Prostate gland (tissue), 2 donors: ENCODE data around the gene ATP5PO. TPM values are rescaled to one million over a fixed set of nuclear protein-coding genes. Genes with fewer than 3 reads are reported as not detected.
"Not testable (repeated sequence)": the region's sequence is repeated elsewhere in the genome, so short reads cannot be mapped to it uniquely, and the experiment has no call there.

Source experiments
- DNase-seq: peaks from one replicate; pipeline ENCODE4 v3.0.0-alpha.2; 2019; ENCODE audit warnings: low spot score
- H3K27ac ChIP-seq, 2 donors: fragments of 200-600 bp; sonication (generic); 2 replicates each; pipeline ENCODE4 v1.5.1; 2017 to 2019
- H3K27me3 ChIP-seq: fragments of 200-600 bp; sonication (generic); replicated peaks from 2 replicates; pipeline ENCODE4 v1.5.1; 2019; ENCODE audit not compliant: insufficient read depth
- H3K36me3 ChIP-seq, 2 donors: fragments of 200-600 bp; sonication (generic); 1 replicate in 1 of 2; 2 replicates in 1 of 2; pipeline versions ENCODE4 v1.5.1 to v1.8.1; 2017 to 2019
- H3K4me1 ChIP-seq: fragments of 200-600 bp; sonication (generic); replicated peaks from 2 replicates; pipeline ENCODE4 v1.5.1; 2019
- H3K4me3 ChIP-seq, 2 donors: fragments of 200-600 bp; sonication (generic); 2 replicates each; pipeline ENCODE4 v1.5.1; 2017 to 2019
- H3K9me3 ChIP-seq: fragments of 200-600 bp; sonication (generic); 2 replicates; pipeline ENCODE4 v1.5.1; 2017
- POLR2A ChIP-seq: fragments of 450-650 bp; IDR thresholded peaks from one replicate; pipeline ENCODE4 v1.6.1; 2016; ENCODE audit warnings: antibody characterized with exemption, mild to moderate bottlenecking
- POLR2AphosphoS5 ChIP-seq: sonication (generic); formaldehyde crosslinking; IDR thresholded peaks from one replicate; pipeline ENCODE4 v1.6.1; 2017; ENCODE audit warnings: antibody characterized with exemption
- WGBS: methylation state at CpG from one replicate; pipeline ENCODE4 v1.1.5; 2018; 5-methylcytosine and 5-hydroxymethylcytosine counted together
- intact Hi-C: fragments of 100-400 bp; cut with DNase I; formaldehyde crosslinking; loops from one replicate; pipeline ENCODE4 v1.14.2; 2022
- total RNA-seq, 2 donors: library from RNA; depleted of rRNA; stranded (reverse); fragments of >200 nt; gene quantifications; one replicate each; pipeline ENCODE4 v1.1.0, GENCODE V29; 2016
- TF ChIP-seq, protein P1 (sequence below), 4 experiments: fragments of 200-600 bp in 2 of 4; fragments of 450-650 bp in 2 of 4; sonication (generic) in 2 of 4; IDR thresholded peaks; 1 replicate in 3 of 4; 2 replicates in 1 of 4; pipeline ENCODE4 v1.5.1; 2016 to 2019; ENCODE audit warnings: antibody characterized with exemption in 4 of 4, mild to moderate bottlenecking in 2 of 4, moderate library complexity in 2 of 4

The ATP5PO gene
- total RNA-seq, 2 donors from 2014 or later = 143 to 153 TPM

DNA sequence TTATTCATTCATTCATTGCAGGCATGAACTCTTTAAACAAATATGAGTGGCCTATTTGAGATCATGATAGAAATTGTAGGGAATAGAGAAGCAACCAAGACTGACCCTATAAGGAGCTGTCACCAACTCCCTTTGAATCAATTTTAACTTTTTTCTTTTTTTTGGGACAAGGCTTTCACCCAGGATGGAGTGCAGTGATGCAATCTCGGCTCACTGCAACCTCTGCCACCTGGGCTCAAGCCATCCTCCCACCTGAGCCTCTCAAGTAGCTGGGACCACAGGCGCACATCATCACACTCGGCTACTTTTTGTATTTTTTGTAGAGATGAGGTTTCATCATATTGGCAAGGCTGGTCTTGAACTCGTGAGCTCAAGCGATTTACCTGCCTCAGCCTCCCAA lies 17.1 kb upstream of the ATP5PO start:
- no peak for DNase-seq
- TF ChIP-seq, protein P1, sequence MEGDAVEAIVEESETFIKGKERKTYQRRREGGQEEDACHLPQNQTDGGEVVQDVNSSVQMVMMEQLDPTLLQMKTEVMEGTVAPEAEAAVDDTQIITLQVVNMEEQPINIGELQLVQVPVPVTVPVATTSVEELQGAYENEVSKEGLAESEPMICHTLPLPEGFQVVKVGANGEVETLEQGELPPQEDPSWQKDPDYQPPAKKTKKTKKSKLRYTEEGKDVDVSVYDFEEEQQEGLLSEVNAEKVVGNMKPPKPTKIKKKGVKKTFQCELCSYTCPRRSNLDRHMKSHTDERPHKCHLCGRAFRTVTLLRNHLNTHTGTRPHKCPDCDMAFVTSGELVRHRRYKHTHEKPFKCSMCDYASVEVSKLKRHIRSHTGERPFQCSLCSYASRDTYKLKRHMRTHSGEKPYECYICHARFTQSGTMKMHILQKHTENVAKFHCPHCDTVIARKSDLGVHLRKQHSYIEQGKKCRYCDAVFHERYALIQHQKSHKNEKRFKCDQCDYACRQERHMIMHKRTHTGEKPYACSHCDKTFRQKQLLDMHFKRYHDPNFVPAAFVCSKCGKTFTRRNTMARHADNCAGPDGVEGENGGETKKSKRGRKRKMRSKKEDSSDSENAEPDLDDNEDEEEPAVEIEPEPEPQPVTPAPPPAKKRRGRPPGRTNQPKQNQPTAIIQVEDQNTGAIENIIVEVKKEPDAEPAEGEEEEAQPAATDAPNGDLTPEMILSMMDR (IDR thresholded peaks at IDR 0.05) = no peak
- TF ChIP-seq POLR2AphosphoS5 = no peak
- TF ChIP-seq POLR2A = no peak
- no peak overlapping the region for H3K27ac ChIP-seq
- no peak overlapping the region for H3K4me3 ChIP-seq
- H3K36me3 ChIP-seq = no peaks in the 10 kb centered on the region
- no peaks in the 10 kb centered on the region for H3K9me3 ChIP-seq
- intact Hi-C loops = no loop called here
- 92% methylated on average over 5 of the region's 5 CpGs for WGBS
- no peaks in the 10 kb centered on the region for H3K27me3 ChIP-seq
- H3K4me1 ChIP-seq = no peaks in the 10 kb centered on the region

DNA sequence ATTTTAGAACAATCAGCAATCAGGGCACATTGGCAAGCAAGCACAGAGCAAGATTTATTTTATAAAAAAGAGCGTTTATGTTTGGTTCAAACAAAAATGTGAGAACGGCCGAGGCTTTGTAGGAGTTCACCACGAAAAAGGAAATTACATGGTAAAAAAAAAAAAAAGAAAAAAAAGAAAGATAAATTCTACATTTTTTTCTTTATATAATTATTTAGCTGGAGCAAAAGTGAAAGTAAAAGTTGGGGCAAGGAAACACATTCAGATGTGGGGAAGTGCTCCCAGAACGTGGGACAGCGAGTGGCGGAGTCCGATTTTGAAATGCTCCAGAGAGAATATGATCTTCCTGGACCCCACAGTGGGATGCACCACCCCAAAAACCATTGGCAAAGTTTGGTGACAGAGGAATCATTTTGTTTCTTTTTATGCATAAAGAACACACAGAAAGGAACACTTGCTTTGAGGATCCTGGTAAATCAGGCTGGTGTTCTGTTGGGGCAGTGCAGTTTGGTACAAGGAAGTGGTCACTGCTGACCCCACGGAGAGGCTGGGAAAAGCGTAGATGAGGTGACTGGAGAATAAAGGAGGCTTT lies 16.3 kb upstream of the ATP5PO start:
- no peak for DNase-seq
- WGBS = 43% methylated on average over 10 of the region's 10 CpGs
- intact Hi-C loops = no loop called here

DNA sequence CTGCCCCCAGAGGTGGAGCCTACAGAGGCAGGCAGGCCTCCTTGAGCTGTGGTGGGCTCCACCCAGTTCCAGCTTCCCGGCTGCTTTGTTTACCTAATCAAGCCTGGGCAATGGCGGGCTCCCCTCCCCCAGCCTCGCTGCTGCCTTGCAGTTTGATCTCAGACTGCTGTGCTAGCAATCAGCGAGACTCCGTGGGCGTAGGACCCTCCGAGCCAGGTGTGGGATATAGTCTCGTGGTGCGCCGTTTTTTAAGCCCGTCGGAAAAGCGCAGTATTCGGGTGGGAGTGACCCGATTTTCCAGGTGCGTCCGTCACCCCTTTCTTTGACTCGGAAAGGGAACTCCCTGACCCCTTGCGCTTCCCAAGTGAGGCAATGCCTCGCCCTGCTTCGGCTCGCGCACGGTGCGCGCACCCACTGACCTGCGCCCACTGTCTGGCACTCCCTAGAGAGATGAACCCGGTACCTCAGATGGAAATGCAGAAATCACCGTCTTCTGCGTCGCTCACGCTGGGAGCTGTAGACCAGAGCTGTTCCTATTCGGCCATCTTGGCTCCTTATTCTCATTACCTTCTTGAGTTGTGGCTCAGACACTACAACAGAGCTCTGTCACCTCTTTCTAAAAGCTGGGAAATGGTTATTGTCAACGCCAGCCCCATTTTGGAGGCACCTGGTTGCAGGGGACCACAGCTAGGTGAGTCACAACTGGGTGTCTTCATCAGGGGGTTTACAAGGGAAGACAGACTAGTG lies 15.6 kb upstream of the ATP5PO start:
- peak overlapping the region; percentile 17 to 31 for H3K4me3 ChIP-seq
- H3K9me3 ChIP-seq, H3K27me3 ChIP-seq, H3K4me1 ChIP-seq, H3K36me3 ChIP-seq, intact Hi-C loops, DNase-seq: not testable (repeated sequence)
- H3K27ac ChIP-seq = peak overlapping the region; percentile 53 to 72
- WGBS = 72% methylated on average over 14 of the region's 34 CpGs

More for the DNA sequence above, 16.3 kb upstream of the ATP5PO start:
- TF ChIP-seq, protein P1 (IDR thresholded peaks at IDR 0.05) = no peak
- no peak for TF ChIP-seq POLR2A
- TF ChIP-seq POLR2AphosphoS5 = no peak
- H3K36me3 ChIP-seq = no peaks in the 10 kb centered on the region
- no peaks in the 10 kb centered on the region for H3K9me3 ChIP-seq
- no peaks in the 10 kb centered on the region for H3K27me3 ChIP-seq
- H3K27ac ChIP-seq = peak overlapping the region; percentile 53 to 72
- no peaks in the 10 kb centered on the region for H3K4me1 ChIP-seq
- peak overlapping the region; percentile 17 to 31 for H3K4me3 ChIP-seq

DNA sequence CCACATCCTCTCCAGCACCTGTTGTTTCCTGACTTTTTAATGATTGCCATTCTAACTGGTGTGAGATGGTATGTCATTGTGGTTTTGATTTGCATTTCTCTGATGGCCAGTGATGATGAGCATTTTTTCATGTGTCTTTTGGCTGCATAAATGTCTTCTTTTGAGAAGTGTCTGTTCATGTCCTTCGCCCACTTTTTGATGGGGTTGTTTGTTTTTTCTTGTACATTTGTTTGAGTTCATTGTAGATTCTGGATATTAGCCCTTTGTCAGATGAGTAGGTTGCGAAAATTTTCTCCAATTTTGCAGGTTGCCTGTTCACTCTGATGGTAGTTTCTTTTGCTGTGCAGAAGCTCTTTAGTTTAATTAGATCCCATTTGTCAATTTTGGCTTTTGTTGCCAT lies 10.6 kb upstream of the ATP5PO start:
- 91% methylated on average over 2 of the region's 2 CpGs for WGBS
- intact Hi-C loops, DNase-seq: not testable (repeated sequence)

DNA sequence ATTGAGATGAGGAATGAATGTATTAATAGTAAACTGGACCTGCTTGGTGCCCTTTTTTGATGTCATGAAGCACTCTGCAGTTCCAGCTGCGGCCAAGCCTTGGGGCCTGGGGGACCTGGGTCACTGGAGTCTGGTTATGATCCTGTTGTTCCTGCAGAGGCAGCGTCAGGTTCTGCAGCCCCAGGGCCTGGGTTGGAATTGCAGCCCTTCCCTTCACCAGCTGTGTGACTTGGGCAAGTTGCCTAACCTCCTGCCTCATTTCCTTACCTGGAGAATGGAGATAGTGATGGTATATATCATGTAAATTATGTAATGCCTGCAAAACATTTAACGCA lies 9.1 kb upstream of the ATP5PO start:
- TF ChIP-seq POLR2A (no peak), POLR2AphosphoS5 (no peak)
- TF ChIP-seq, protein P1 (IDR thresholded peaks at IDR 0.05) = no peak
- DNase-seq = no peak
- Histone ChIP-seq H3K9me3 (no peaks in the 10 kb centered on the region), H3K27ac (no peak overlapping the region), H3K4me1 (no peaks in the 10 kb centered on the region), H3K27me3 (no peaks in the 10 kb centered on the region), H3K36me3 (no peaks in the 10 kb centered on the region), H3K4me3 (no peak overlapping the region)
- intact Hi-C loops = loop anchor here (2.0 to 5.0 kb wide), 3 partner anchors 148 to 426 kb away; partner anchors contain the start of genes MRPS6 and SLC5A3
- 80% methylated on average over 3 of the region's 3 CpGs for WGBS

More for the DNA sequence above, 10.6 kb upstream of the ATP5PO start:
- H3K4me3 ChIP-seq, H3K27ac ChIP-seq, H3K4me1 ChIP-seq, H3K9me3 ChIP-seq, H3K36me3 ChIP-seq, H3K27me3 ChIP-seq: not testable (repeated sequence)
